NCI-H2107 treated with DMSO at 0.1 percent for 48 hours (cell line): Measurements from ENCODE around the gene CHPT1.
"Not testable (repeated sequence)": the region's sequence is repeated elsewhere in the genome, so short reads cannot be mapped to it uniquely, and the experiment has no call there.

Experiments
- DNase-seq: peaks from one replicate; lab custom pipeline; 2025; ENCODE audit not compliant: unreplicated experiment; lab: John Stamatoyannopoulos, UW

The CHPT1 gene

DNA sequence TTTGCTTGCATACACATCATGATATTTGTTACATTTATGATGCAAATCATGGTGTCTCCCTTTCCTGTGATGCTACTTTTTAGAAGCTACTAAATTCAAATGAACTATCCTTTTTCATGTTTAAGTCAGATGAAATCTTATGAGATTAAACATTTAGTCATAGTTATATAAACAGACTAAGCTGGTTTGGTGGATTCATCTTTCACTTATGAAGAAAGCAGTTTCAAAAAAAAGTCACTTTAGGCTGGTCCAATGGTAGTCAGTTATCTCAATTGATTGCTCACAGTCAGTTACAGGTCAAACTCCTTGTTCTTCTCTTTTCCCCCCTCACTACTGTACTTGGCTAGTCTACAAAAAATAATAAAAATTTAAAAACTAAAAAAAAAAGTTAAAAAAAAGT is 22.1 kb downstream of the CHPT1 start:
- DNase-seq, result no peak

DNA sequence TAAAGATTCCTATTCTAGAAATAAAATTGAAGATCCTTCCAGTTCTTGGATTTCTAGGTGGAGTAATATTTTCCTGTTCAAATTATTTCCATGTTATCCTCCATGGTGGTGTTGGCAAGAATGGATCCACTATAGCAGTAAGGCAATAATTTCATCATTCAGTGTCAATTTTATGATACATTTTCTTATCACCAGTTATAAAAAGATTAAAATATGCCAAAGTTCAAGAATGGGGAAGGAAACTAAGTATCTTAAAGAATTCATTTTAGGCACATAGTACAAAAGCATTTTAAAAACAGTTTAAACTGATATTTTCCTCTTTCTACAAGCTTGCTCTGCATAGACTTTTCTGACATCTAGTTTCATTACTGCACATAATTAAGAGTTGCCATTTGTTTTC is 22.7 kb downstream of the CHPT1 start:
- DNase-seq, result no peak

DNA sequence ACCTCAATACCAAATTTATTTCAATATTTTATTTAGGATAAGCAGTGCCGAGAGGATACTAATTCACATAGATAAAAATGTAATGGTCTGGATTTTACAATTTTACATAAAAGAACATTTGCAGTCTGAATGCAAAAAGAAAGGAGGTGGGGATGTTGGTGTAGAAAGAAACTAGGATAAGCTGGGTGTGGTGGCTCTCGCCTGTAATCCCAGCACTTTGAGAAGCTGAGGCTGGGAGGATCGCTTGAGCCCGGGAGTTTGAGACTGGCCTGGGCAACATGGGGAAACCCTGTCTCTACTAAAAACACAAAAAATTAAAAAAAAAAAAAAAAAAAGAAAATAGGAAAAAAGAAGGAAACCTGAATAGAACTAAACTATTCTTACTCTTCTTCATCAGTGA is 25.0 kb downstream of the CHPT1 start:
- DNase-seq, result no peak

DNA sequence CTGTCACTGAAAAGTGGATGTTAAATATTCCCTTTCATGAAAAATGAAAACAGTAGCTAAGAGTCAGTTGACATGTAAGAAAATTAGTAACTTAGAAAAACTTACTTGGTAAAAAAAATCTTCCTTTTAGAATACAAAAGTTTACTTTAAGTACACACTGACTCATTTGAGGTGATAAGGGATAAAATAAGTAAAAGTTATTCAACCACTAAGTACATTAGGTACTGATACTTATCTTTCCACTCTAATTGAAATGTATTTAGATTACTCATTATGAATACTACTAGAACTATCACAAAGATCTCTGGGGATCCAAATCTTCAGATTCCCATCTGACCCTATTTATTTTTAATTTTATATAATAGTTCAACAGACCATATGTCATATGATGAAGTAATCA is 29.7 kb downstream of the CHPT1 start:
- DNase-seq, result no peak

DNA sequence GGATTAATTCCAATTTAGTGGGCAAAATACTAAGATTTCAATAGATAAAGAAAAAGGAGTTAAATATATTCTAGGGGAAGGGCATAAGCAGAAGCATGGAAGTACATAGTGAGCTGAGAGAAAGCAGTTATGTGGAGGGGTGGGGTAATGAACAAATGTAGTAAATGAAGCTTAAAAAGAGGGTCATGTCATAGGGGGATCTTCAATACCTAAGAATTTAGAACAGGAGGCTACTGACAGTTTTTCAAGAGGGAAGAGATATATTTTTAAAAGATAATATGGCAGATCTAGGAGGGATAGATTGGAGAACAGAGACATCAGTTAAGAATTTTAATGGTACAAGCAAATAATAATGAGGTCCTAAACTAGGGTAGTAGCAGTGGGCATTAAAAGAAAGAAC is 32.4 kb downstream of the CHPT1 start:
- no peak for DNase-seq

DNA sequence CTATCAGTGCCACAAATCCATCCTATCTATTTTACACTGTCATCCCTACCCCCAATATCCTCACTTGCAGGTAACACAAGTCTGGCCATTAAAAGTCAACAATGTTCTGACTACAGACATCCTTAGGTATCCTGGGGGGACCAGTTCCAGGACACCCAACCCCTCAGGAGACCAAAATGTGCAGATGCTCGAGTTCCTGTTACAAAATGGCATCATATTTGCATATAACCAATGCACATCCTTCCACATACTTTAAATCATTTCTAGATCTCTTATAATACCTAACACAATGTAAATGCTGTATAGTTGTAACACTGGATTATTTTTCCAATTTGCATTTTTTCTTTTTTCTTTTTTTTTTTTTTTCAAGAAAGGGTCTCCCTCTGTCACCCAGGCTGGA is 34.9 kb downstream of the CHPT1 start:
- no peak for DNase-seq

DNA sequence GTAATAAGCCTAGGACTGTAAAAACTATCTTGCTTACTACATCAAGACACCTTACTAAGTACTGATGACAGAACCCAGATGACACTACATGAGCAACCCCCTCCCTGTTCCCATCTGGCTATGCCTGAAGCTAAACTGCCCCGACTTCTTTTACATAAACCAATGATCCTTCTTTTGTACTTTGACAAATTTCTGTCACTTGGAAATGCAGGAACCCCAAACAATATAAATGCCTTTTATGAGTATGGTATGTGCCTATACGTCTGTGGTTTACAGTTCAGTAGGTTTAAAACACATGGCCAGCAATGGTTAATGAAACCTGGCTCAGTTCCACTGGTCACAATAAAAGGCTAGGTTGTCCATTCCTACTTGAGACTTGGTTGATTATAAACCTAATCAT is 35.7 kb downstream of the CHPT1 start:
- DNase-seq, result no peak

DNA sequence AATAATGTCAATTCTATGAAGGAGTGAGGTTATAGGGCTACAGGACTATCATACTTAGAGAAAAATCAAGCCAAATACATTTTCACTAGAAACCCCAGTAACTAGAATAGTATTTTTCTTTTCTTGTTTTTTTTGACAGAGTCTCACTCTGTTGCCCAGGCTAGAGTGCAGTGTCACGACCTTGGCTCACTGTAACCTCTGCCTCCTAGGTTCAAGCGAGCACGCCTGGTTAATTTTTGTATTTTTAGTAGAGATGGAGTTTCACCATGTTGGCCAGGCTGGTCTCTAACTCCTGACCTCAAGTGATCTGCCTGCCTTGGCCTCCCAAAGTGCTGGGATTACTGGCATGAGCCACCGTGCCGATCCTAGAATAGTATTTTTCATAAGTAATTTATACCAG is 37.0 kb downstream of the CHPT1 start:
- not testable (repeated sequence) for DNase-seq

DNA sequence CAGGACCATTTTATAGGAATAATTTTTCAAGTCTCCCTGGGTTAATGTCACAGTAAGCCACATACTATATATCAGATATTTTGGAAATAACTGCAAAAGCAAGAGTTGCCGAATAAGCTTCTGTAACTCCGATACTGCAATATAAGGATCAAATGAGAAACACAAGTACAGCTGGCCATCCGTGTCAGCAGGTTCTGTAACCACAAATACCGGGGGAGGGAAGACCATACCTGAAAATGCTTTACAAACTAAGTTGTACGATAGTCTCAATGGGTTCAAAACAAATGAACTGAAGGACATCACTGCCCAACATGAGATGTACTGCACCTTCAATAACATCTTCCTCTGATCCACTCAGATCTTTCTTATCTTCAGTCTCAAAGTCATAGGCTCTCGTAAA is 40.0 kb downstream of the CHPT1 start:
- no peak for DNase-seq

DNA sequence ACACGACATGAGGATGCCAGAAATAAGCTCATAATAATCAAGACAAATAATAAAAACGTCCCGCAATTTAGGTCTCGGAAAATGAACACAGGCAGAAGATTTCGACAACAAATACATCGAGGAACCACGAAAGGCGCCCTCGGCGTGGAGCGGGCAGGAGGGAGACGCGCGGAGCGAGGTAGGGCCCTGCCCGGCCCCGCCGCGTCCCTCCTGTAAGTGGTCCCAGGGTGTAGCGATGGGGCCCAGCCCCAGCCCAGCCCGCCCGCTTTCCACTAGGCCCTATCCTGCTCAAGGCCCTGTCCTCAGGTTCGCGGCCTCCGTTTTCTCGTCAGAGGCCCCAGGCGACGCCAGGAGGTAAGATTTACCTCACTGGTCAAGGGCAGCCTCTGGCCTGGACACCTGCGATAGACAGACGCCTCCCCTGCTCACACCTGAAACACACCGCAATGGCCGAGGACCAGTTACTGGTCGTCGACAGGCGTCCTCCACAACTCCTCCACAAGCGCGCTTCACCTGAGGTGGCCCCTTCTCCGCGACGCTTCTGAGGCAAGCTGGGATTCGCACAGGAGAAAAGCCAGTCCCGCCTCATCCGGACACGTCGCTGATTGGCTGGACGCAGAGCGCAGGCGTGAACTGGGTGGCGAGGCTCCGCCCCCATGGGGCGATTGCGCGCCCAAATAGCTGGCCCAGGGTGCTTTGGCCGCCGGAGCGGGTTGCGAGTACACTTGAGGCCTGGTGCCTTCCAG is 41.7 kb downstream of the CHPT1 start, which contains the start of gene SYCP3:
SYCP3 (minus strand) TSS at position 543 of the 746 bp plus-strand sequence. CDS start 1,527 bp downstream, outside the sequence.
- no peak for DNase-seq

DNA sequence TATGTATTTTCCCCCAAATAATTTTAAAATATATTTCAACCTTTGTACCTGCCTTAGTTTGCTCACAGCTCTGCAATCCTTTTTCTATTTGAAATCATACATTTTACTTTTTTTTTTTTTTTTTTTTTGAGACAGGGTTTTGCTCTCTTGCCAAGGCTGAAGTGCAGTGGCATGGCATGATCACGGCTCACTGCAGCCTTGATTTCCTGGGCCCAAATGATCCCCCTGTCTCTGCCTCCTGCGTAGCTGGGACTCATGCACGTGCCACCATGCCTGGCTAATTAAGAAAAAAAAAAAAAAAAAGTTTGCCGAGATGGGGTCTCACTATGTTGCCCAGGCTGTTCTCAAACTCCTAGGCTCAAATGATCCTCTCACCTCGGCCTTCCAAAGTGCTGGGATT is 43.1 kb downstream of the CHPT1 start:
- DNase-seq, result no peak

DNA sequence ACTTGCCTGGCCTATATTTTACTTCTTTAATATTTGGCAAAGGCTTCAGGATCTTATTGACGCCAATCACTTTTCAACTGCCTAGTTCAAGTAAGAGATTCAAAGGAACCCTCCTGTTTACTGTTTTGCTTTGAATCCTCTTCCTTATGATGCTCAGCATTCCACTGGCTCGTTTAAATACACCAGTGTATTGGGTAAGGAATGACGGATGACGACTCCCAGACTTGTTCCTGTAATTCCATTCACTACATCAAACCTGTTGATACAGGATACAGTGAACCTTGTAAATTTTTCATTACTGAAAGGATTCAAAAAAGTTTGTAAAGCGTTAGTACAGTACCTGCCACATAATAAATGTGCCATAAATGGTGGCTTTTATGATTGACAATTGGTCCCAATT is 43.5 kb downstream of the CHPT1 start:
- no peak for DNase-seq

DNA sequence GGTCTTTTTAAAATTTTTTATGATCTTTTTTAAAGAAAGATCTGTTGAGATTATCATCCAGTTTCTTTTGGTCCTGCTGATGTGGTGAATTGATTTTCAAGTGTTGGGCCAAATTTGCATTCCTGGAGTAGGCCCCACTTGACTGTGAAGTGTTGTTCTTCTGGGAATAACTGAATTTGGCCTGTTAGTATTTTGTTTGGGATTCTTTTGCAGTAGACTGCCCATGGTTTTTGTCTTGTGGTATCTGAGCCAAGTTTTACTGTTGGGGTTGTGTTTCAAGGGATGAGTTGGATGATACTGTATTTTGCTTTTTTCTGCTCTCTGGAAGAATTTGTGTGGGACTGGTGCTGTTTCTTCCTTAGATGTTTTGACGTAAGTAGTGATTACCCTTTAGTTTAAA is 45.8 kb downstream of the CHPT1 start:
- DNase-seq, result no peak

DNA sequence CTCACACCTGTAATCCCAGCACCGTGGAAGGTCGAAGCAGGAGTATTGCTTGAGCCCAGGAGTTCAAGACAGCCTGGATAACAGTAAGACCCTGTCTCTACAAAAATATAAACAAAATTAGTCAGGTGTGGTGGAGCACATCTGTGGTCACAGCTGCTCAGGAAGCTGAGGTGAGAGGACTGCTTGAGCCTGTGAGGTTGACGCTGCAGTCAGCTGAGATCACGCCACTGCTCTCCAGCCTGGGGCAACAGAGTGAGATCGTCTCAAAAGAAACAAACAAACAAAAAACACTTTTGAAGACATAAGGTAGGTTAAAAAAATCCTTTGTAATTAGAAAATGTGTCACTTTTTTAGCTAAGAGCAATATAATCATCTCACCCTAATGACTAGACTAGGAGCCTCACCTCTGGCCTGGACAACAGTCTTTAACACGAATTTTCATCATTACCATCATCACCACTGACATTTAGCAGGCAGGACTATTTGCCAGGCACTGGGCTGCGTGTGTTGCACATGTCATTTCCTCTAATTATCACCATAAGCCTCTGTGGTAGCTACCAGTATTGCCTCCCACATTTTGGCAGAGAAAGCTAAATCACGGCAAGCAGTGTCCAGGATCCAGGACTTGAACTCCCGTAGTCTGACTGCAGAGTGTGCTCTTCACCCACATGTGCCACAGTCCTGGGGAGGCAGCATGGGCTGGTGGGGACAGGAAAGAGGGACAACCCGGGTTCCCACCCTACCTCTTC is 46.5 kb downstream of the CHPT1 start:
- DNase-seq, result no peak

DNA sequence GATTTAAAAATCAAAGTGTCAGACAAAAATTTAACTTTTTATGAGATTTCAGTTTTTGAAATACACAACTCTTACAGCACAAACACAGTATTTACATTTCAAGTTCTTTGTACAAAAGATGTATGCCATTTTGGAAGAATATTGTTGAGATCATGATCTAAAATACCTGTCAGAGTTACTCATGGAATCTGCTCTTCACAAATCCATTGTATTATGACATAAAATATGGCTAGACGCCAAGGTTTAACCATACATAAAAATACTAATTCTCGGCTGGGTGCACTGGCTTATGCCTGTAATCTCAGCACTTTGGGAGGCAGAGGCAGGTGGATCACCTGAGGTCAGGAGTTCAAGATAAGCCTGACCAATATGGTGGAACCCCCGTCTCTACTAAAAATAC is 48.0 kb downstream of the CHPT1 start:
- DNase-seq, result no peak

DNA sequence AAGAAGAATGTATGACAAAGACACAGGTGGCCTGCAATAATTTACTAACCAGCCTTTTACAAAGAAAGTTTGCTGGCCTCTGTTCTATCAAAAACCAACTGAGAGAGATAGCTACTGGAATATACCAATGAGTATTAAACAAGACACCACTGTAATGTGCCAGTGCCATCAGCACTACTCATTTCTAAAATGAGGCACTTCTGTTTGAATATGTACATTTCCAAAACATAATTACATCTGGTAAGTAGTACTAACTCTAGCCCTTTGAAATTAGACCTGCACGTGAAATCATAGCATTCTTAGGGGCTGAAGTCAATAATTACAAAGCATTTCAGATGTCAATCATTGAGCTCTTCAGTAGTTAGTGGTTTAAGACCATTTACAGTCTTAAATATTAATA is 48.8 kb downstream of the CHPT1 start:
- no peak for DNase-seq

DNA sequence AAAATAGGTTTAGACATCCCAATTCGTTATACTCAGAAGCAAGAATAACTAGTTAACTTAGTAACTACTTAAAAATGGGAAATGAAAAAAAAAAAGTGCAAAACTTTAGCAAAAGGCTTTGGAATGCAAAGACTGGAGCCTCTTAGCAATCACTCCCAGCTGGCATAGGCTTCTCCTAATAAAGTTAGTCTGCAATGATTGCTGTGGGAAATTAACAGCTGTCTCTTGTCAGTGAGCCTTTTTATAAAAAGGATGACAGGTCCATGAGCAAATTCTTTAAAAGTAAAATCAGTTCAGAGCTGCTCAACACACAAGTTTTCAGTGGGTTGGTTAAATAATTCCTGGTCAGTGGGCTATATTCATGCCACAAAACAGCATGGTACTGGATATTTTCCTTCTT is 49.2 kb downstream of the CHPT1 start:
- DNase-seq, result no peak

DNA sequence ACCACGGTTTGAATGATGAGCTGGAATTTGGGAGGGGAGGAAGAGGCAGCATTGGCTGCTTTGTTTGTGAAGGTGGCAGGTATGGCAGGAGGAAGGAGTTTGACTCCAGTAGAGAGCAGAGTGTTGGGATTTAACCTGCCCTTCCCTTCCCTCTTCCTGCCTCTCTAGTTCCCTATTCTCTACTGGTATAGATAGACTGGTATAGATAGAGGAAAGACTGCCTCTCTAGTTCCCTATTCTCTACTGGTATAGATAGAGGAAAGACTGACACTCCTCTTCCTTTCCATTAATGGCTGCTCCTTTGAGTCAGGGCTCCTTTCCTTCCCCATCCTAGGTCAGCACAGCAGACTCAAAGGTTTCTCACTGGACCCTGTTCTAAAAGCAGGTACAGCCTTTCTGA is 50.3 kb downstream of the CHPT1 start:
- DNase-seq, result no peak

DNA sequence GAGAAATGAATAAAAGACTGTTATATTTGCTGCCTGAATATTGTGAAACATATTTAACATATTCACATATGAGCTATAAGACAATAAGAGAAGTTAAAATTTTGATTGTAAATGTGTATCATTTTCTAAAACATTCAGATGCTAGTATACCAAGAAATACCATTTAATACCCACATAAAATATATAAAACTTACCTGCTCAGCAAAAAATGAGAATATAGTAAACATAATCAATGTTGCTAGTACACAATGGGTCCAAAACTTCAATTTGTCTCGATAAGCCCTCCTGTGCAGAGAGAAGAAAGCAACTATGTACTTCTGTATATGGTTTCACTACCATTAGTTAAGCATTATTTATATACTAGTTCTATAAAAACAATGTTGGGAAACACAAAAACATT is 51.5 kb downstream of the CHPT1 start:
- no peak for DNase-seq

DNA sequence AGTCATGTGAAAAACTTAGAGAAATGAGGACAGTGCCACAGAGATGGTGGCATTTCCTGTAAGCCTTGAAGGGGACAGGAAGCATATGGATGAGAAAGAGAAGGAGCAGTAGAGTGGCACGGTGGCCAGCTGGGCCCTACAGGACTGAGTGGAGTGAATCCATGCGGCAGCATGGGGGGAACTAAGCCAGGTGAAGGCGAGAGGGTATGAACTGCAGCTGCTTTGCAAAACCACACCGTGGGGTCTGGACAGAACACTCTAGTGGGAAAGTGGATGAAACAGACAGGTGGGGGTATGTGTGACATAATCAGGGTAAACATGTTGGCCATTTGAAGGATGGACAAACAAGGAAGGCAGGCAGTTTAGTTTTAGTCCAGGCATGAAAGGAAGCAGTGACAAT is 52.2 kb downstream of the CHPT1 start:
- no peak for DNase-seq

DNA sequence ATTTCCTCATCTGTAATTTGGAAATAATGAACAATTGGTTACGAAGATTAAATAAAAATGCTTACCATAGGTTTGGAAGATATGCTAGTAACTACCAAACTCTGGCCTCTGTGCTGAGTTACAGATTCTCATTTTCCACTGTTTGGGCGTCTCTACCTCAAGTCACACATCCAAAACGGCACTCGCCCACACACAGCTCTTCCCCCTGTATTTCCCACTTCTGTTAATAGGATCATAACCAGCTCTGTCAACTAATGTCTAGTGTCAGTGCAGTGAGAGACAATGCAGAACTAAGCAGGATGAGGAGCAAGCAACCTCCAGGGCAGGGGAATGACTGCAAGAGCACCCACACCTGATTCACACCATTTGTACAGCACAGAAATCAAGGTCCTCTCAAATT is 52.7 kb downstream of the CHPT1 start:
- DNase-seq, result no peak

DNA sequence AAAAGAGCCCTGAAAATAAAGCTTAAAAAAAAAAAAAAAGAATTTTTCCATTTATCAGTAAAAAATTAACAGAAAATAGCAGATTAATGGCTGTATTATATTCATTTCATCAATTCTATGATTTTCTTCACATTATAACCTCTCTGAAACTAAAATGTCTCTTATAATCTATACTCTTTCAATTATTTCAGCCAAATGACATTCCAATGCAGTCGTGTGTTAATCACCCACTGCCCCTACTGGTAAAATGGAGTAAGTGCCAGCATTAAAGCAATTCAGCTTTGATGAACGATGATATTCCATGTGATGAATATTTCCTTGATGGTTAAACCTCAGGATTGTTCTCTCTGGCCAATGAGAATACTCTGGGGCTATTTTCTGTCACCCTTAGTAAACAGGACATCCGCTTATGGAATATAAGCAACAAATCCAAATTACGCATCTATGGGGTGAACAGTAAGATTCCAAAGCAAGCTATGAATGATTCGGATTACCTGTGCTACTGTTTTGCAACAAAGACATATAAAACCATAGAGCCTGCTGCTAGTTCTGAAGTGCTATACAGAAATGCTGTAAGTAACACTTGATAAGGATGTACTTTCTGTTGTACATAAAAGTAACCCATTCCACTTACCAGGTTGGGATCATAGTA is 62.1 kb downstream of the CHPT1 start:
- peak; percentile 16 for DNase-seq
